HG03575 (cell line): ENCODE results near the gene LRRC19.

ENCODE experiments used
- ATAC-seq: cut with Tn5 transposase; IDR thresholded peaks from one replicate; pipeline ENCODE4 v1.9.1; 2021; ENCODE audit not compliant: unreplicated experiment, insufficient number of reproducible peaks, low FRiP score; ENCODE audit errors: extremely low read depth

LRRC19 gene

GRCh38 chr9:26971721-26972120 lies 33.8 kb downstream of the LRRC19 start:
- no peak for ATAC-seq

GRCh38 chr9:26956860-26957233 lies 48.6 kb downstream of the LRRC19 start:
- ATAC-seq, result no peak

GRCh38 chr9:26955921-26956859 lies 49.3 kb downstream of the LRRC19 start, which contains the start of gene IFT74:
Gene IFT74, plus strand, starts transcription at chr9:26956412. Its CDS starts 5,556 bp downstream, at chr9:26961968.
- peak; percentile 94 for ATAC-seq

- ATAC-seq, result no peak
Measured at GRCh38 chr9:26955222-26955903, 50.1 kb downstream of the LRRC19 start.

GRCh38 chr9:26954050-26954508 lies 51.4 kb downstream of the LRRC19 start:
- ATAC-seq, result no peak

GRCh38 chr9:26951794-26952193 lies 53.7 kb downstream of the LRRC19 start:
- no peak for ATAC-seq

- ATAC-seq, result no peak
Measured at GRCh38 chr9:26950521-26950920, 55.0 kb downstream of the LRRC19 start.

- ATAC-seq, result no peak
Measured at GRCh38 chr9:26949637-26950069, 55.8 kb downstream of the LRRC19 start.

- no peak for ATAC-seq
Measured at GRCh38 chr9:26947736-26948135, 57.7 kb downstream of the LRRC19 start.

GRCh38 chr9:26946753-26947727 lies 58.4 kb downstream of the LRRC19 start, which contains the start of gene PLAA:
Gene PLAA, minus strand, starts transcription at chr9:26947242. Its CDS starts 197 bp downstream, at chr9:26947045.
- ATAC-seq, result peak; percentile 98

GRCh38 chr9:26945591-26945990 lies 59.9 kb downstream of the LRRC19 start:
- no peak for ATAC-seq
